ENCODE measurements around the gene LRAT.

DNA sequence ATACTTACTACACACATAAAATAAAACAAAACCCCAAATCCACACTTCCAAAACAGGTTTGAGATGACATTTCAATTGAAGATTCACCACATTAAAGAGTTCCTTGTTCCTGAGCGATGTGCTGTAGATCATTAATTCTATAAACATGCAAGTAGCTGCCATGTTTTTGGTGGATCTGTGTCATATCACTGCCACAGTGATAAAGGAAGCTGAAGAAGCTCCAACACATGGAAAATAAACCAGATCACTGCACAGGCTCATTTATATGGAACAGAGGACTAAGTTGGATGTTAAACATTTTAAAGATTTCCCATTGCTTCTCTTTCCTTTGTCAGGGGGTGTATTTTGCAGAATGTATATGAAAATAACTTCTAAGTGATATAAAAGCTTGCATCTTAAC is 34.5 kb downstream of the LRAT start:
- TF ChIP-seq, protein P1, sequence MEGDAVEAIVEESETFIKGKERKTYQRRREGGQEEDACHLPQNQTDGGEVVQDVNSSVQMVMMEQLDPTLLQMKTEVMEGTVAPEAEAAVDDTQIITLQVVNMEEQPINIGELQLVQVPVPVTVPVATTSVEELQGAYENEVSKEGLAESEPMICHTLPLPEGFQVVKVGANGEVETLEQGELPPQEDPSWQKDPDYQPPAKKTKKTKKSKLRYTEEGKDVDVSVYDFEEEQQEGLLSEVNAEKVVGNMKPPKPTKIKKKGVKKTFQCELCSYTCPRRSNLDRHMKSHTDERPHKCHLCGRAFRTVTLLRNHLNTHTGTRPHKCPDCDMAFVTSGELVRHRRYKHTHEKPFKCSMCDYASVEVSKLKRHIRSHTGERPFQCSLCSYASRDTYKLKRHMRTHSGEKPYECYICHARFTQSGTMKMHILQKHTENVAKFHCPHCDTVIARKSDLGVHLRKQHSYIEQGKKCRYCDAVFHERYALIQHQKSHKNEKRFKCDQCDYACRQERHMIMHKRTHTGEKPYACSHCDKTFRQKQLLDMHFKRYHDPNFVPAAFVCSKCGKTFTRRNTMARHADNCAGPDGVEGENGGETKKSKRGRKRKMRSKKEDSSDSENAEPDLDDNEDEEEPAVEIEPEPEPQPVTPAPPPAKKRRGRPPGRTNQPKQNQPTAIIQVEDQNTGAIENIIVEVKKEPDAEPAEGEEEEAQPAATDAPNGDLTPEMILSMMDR (IDR thresholded peaks at IDR 0.05; ENCODE audit: low read length), result no peak
- no peak for TF ChIP-seq EZH2 (IDR thresholded peaks at IDR 0.05; ENCODE audit: borderline replicate concordance, low read length)

Data from OCI-LY1 (cell line).